K562 treated with DMSO at 1 percent for 4 hours (cell line): ENCODE measurements around the gene KLHL30. TPM values are rescaled to one million over a fixed set of nuclear protein-coding genes. Genes with fewer than 3 reads are reported as not detected.

Source experiments
- total RNA-seq: library from RNA; unstranded; fragments of 300-600 nt; gene quantifications from 2 replicates; pipeline ENCODE4 v1.2.3, GENCODE V29; 2022; ENCODE audit not compliant: insufficient read depth

The KLHL30 gene, protein sequence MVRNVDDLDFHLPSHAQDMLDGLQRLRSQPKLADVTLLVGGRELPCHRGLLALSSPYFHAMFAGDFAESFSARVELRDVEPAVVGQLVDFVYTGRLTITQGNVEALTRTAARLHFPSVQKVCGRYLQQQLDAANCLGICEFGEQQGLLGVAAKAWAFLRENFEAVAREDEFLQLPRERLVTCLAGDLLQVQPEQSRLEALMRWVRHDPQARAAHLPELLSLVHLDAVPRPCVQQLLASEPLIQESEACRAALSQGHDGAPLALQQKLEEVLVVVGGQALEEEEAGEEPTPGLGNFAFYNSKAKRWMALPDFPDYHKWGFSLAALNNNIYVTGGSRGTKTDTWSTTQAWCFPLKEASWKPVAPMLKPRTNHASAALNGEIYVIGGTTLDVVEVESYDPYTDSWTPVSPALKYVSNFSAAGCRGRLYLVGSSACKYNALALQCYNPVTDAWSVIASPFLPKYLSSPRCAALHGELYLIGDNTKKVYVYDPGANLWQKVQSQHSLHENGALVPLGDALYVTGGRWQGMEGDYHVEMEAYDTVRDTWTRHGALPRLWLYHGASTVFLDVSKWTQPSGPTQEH
- not detected in 2 replicates for total RNA-seq

DNA sequence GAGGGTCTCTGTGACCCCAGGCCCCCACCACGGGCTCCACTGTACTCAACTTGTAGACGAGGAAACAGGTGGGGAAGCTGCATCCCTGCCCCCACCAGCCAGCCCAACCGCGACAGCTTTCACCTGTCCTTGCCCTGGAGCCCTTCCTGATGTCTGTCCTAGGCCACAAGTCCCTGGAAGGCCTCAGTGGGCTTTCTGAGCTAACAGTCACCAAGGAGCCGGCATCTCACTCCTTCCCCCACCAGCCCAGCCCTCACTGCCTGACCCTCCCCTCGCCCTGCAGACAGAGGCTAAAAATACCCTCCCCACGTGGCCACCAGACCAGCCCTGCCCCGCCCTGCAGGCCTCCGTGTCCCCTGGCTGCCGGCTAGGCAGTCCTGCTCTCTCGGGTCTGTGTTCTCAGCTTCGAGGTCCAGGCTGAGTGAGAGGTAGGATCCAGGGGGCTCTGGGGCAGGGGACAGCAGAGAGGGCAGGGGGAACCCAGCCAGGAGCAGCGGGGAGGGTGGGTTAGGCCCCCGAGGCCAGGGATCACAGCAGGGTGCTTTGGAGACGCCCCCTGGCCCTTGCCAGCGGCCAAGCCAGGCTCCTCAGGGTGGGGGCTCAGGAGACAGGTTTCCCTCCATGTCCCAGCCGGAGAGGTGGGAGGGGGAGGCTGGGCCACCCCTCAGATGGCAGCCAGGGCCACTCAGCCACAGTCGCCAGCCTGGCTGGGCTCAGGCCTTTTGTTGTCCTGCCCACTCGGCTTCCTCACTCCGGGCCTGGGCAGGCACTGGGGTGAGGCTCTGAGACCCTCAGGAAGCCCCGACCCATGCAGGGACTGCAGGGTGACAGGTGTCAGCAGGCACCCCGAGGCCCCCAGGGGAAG is at the start of gene KLHL30:
Gene KLHL30, plus strand, starts transcription at position 338 of the 865 bp plus-strand sequence. CDS start 2,087 bp downstream, outside the sequence.

DNA sequence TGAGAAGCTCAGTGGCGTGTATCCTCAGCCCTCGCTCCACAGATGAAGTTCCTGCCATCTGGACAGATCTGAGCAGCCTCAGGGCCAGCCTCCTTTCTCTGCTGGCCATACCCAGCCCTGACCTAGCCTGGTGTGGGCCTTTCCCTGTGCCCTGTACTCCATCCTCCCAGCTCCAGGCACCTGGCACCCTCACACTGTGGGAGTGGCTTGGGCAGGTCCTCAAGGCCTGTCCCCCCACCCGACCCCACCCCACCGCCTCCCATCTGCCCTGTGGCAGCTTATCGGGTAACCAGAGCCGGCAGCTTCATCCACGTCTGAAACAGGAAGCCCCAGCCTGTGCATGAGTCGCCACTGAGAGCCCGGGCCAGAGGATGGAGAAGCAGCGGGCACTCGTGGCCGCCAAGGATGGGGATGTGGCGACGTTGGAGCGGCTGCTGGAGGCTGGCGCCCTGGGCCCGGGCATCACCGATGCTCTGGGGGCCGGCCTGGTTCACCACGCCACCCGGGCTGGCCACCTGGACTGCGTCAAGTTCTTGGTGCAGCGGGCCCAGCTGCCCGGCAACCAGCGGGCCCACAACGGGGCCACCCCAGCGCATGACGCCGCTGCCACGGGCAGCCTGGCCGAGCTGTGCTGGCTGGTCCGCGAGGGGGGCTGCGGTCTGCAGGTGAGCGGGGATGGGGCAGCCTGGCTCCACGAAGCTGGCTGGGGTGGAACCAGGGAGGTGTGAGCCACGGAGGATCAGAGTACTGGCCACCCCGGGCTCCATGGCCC is 38.2 kb upstream of the KLHL30 start, which contains the start of gene ESPNL:
Gene ESPNL, plus strand, starts transcription at position 292 of the 772 bp plus-strand sequence. Its CDS starts 80 bp downstream, at position 372.

DNA sequence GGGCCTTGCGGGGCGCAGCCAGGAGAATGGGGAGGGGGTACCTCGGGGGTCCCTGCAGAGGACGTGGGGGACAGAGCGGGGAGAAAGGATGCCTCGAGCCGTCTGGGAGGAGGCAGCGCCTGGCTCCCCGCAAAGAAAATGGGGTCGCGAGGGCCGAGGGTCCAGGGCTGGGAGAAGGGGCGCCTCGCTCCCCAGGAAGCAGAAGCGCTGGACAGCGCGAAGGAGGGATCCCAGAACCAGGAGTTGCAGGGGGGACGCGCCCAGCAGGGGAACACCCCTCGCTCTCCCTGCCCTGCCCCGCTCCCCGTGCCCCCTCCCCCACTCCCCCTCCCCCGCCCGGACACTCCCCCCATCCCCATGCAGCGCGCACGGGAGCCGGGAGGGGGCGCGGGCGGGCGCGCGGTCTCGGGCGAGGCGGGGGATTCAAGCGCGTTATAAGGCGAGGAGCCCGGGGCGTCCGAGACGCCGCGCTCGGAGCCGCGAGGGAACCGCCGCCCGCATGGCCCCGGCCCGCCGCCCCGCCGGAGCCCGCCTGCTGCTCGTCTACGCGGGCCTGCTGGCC is 20.1 kb downstream of the KLHL30 start, which contains the start of gene ERFE:
Gene ERFE, plus strand, starts transcription at position 462 of the 562 bp plus-strand sequence. Its CDS starts 38 bp downstream, at position 500.

Other genes with a start within 250 kb of the KLHL30 start
- gene UBE2F, start 171.7 kb upstream of the KLHL30 start, total RNA-seq = 36.6 and 49.5 TPM in 2 replicates
- gene SCLY, start 77.7 kb upstream of the KLHL30 start, total RNA-seq = 15.7 and 18.7 TPM in 2 replicates
- gene ESPNL, start 38.3 kb upstream of the KLHL30 start, total RNA-seq = 0.22 TPM in 1 of 2 replicates, not detected in the other
- gene ERFE, start 20.3 kb downstream of the KLHL30 start, total RNA-seq = 27.2 and 35.1 TPM in 2 replicates
- 27.4 and 27.6 TPM in 2 replicates for gene ILKAP, start 65.0 kb downstream of the KLHL30 start, total RNA-seq
- 203 and 206 TPM in 2 replicates for gene HES6, start 101.4 kb downstream of the KLHL30 start, total RNA-seq
- gene PER2, start 149.9 kb downstream of the KLHL30 start, total RNA-seq = 1.6 and 1.8 TPM in 2 replicates
- gene TRAF3IP1, start 181.8 kb downstream of the KLHL30 start, total RNA-seq = 2.6 and 2.9 TPM in 2 replicates